OCI-LY7 (cell line): ENCODE data around the gene CYB5RL.

ENCODE experiments used
- CTCF ChIP-seq: fragments of 200-600 bp; sonication (generic); conservative IDR thresholded peaks from 2 replicates; pipeline ENCODE4 v1.5.1; 2014; ENCODE audit warnings: mild to moderate bottlenecking, antibody characterized with exemption, low read length, moderate library complexity, mixed read lengths
- EZH2phosphoT487 ChIP-seq: fragments of 200-600 bp; sonication (generic); IDR thresholded peaks from 2 replicates; pipeline ENCODE4 v1.6.1; 2018; ENCODE audit warnings: low read depth, borderline replicate concordance, mild to moderate bottlenecking, mixed run types, antibody characterized with exemption, low read length, moderate library complexity, mixed read lengths

GRCh38 chr1:54191525-54191924 lies 8.3 kb downstream of the CYB5RL start:
- TF ChIP-seq CTCF = no peak
- TF ChIP-seq EZH2phosphoT487 = no peak
